Keratinocyte (primary cell): Measurements from ENCODE around the gene PID1. TPM values are rescaled to one million over a fixed set of nuclear protein-coding genes. Genes with fewer than 3 reads are reported as not detected.

ENCODE experiments used
- DNase-seq: peaks from one replicate; pipeline ENCODE4 v3.0.0-alpha.2; 2011; ENCODE audit warnings: low read depth, missing footprints, low spot score
- FAIRE-seq: peaks from 2 replicates; lab custom pipeline; 2011; peaks lifted over from hg19 to GRCh38; lab: Jason Lieb, UNC
- H2AFZ ChIP-seq: 2 replicates; pipeline ENCODE4 v1.6.0; 2012; ENCODE audit warnings: low read length, control low read depth, inconsistent platforms; ENCODE audit not compliant: control insufficient read depth
- H3K27ac ChIP-seq: 2 replicates; pipeline ENCODE4 v1.5.1; 2011; ENCODE audit warnings: low read length; ENCODE audit not compliant: control insufficient read depth, insufficient read depth
- H3K27me3 ChIP-seq: 3 replicates; pipeline ENCODE4 v1.6.0; 2011; ENCODE audit warnings: low read length; ENCODE audit not compliant: control insufficient read depth, insufficient read depth; ENCODE audit errors: extremely low read depth
- H3K36me3 ChIP-seq, 2 experiments: 2 replicates in 1 of 2; 3 replicates in 1 of 2; pipeline ENCODE4 v1.5.1; 2011; ENCODE audit warnings: low read length in 2 of 2, mild to moderate bottlenecking in 1 of 2; ENCODE audit not compliant: control insufficient read depth in 2 of 2, insufficient read depth in 2 of 2; ENCODE audit errors: extremely low read depth in 1 of 2
- H3K4me1 ChIP-seq: 3 replicates; pipeline ENCODE4 v1.5.1; 2011; ENCODE audit warnings: low read length; ENCODE audit not compliant: control insufficient read depth, insufficient read depth; ENCODE audit errors: extremely low read depth
- H3K4me2 ChIP-seq: 3 replicates; pipeline ENCODE4 v1.6.0; 2011; ENCODE audit warnings: low read depth, low read length; ENCODE audit not compliant: control insufficient read depth, insufficient read depth; ENCODE audit errors: extremely low read depth
- H3K4me3 ChIP-seq, 3 experiments: fragments of 200-600 bp in 1 of 3; sonication (generic) in 1 of 3; 2 replicates in 2 of 3; 3 replicates in 1 of 3; pipeline ENCODE4 v1.5.1; 2011 to 2016; ENCODE audit warnings: low read length in 3 of 3, mild to moderate bottlenecking in 3 of 3, control low read depth in 2 of 3, inconsistent platforms in 1 of 3, low read depth in 1 of 3, mixed read lengths in 1 of 3, mixed run types in 1 of 3, moderate library complexity in 1 of 3; ENCODE audit not compliant: control insufficient read depth in 2 of 3, insufficient read depth in 2 of 3; ENCODE audit errors: extremely low read depth in 1 of 3
- H3K79me2 ChIP-seq: 2 replicates; pipeline ENCODE4 v1.6.0; 2012; ENCODE audit warnings: low read length; ENCODE audit not compliant: control insufficient read depth, insufficient read depth
- H3K9ac ChIP-seq: 3 replicates; pipeline ENCODE4 v1.6.0; 2011; ENCODE audit warnings: low read length; ENCODE audit not compliant: control insufficient read depth, insufficient read depth; ENCODE audit errors: extremely low read depth
- H3K9me1 ChIP-seq: 3 replicates; pipeline ENCODE4 v1.6.0; 2011; ENCODE audit warnings: low read length; ENCODE audit not compliant: control insufficient read depth, insufficient read depth; ENCODE audit errors: extremely low read depth
- H3K9me3 ChIP-seq: 2 replicates; pipeline ENCODE4 v1.5.1; 2012; ENCODE audit warnings: low read depth, low read length; ENCODE audit not compliant: control insufficient read depth
- H4K20me1 ChIP-seq: 3 replicates; pipeline ENCODE4 v1.6.0; 2011; ENCODE audit warnings: low read length; ENCODE audit not compliant: control insufficient read depth, insufficient read depth; ENCODE audit errors: extremely low read depth
- EZH2 ChIP-seq: IDR thresholded peaks from one replicate; pipeline ENCODE4 v1.6.1; 2012; ENCODE audit warnings: inconsistent platforms, mild to moderate bottlenecking, low read length, moderate library complexity
- dilution Hi-C: fragments of 300-500 bp; cut with MboI; formaldehyde crosslinking; loops from one replicate; pipeline ENCODE4 v1.7.0; 2020; ENCODE audit warnings: low sequenced_read_pairs; ENCODE audit not compliant: extremely low pct_ligation_motif_present
- polyA plus RNA-seq, 5 experiments: library from polyadenylated mRNA; depleted of rRNA in 3 of 5; stranded (reverse) in 3 of 5; stranded (forward) in 1 of 5; unstranded in 1 of 5; fragments of >200 nt; gene quantifications; 1 replicate in 1 of 5; 2 replicates in 3 of 5; 3 replicates in 1 of 5; pipeline versions ENCODE4 v1.2.1 to v1.2.3, GENCODE V29; 2011 to 2012; ENCODE audit warnings: missing spikeins in 2 of 5, low read depth in 1 of 5, low replicate concordance in 1 of 5
- TF ChIP-seq, protein P1 (sequence below), 3 experiments: IDR thresholded peaks in 1 of 3; conservative IDR thresholded peaks in 1 of 3; optimal IDR thresholded peaks in 1 of 3; 2 replicates in 2 of 3; 3 replicates in 1 of 3; pipeline versions ENCODE3 to v1.5.1; 2011; ENCODE audit warnings: low read length in 3 of 3, mild to moderate bottlenecking in 3 of 3, moderate library complexity in 2 of 3, control low read depth in 1 of 3, inconsistent platforms in 1 of 3; ENCODE audit not compliant: insufficient read depth in 2 of 3; ENCODE audit errors: extremely low read depth in 1 of 3

PID1 gene
- polyA plus RNA-seq, 1 donor (not counting 4 experiments of a cell fraction or from before 2014, with no cell fraction given), result 5.4 TPM

DNA sequence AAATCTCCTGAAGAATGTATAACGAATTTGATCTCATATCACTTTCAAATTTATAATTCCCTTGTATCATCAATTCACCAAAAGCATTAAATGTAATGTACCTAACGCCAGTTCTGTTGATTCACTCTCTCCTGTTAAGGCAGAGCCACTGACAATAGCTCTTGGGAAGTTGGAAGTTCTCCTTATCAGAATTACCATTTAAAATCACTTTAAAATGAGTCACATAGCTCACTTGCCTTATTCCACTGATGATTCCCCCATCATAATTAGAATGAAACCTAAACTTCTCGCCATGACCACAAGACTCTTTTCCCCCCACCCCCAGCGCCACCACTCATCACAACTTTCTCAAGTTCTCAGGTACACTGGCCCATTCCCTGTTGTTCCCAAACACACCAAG lies 117.1 kb downstream of the PID1 start:
- H3K4me3 ChIP-seq, result no peak overlapping the region
- H3K4me1 ChIP-seq, result no peaks in the 10 kb centered on the region
- H3K36me3 ChIP-seq, result no peaks in the 10 kb centered on the region
- dilution Hi-C loops, result no loop called here
- no peak for TF ChIP-seq EZH2
- TF ChIP-seq, protein P1, sequence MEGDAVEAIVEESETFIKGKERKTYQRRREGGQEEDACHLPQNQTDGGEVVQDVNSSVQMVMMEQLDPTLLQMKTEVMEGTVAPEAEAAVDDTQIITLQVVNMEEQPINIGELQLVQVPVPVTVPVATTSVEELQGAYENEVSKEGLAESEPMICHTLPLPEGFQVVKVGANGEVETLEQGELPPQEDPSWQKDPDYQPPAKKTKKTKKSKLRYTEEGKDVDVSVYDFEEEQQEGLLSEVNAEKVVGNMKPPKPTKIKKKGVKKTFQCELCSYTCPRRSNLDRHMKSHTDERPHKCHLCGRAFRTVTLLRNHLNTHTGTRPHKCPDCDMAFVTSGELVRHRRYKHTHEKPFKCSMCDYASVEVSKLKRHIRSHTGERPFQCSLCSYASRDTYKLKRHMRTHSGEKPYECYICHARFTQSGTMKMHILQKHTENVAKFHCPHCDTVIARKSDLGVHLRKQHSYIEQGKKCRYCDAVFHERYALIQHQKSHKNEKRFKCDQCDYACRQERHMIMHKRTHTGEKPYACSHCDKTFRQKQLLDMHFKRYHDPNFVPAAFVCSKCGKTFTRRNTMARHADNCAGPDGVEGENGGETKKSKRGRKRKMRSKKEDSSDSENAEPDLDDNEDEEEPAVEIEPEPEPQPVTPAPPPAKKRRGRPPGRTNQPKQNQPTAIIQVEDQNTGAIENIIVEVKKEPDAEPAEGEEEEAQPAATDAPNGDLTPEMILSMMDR (optimal IDR thresholded peaks at IDR 0.05 in 1 of 3, IDR thresholded peaks at IDR 0.05 in 1 of 3, conservative IDR thresholded peaks at IDR 0.05 in 1 of 3; ENCODE audit: extremely low read depth in 1 of 3, insufficient read depth in 2 of 3, low read length in 3 of 3), result no peak
- FAIRE-seq (no peak), DNase-seq (no peak)
- no peaks in the 10 kb centered on the region for H3K9me1 ChIP-seq
- no peak overlapping the region for H2AFZ ChIP-seq
- H4K20me1 ChIP-seq, result no peaks in the 10 kb centered on the region
- H3K9ac ChIP-seq, result no peak overlapping the region
- no peaks in the 10 kb centered on the region for H3K9me3 ChIP-seq
- no peak overlapping the region for H3K4me2 ChIP-seq
- no peak overlapping the region for H3K27ac ChIP-seq
- no peaks in the 10 kb centered on the region for H3K27me3 ChIP-seq
- H3K79me2 ChIP-seq, result no peaks in the 10 kb centered on the region

DNA sequence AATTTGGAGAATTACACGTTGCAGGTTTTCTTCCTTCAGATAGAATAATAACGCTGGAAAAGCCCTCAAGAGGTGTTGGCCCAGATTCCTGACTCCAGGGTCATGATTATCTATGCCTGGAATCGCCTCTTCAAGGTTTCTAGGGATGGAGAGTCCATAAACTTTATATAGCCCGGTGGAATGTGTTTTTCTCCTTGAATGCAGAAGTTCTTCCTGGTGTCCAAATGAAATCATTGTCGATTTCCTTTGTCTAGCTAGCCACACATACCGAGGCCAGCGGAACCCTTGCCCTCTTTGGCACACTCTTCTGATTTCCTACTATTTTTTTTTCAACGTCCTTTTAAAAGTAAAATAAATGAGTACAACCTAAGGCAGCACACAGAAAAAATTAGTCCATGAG lies 117.8 kb downstream of the PID1 start:
- H3K79me2 ChIP-seq, result no peaks in the 10 kb centered on the region
- H3K36me3 ChIP-seq, result no peaks in the 10 kb centered on the region
- no peak for TF ChIP-seq EZH2
- TF ChIP-seq, protein P1 (optimal IDR thresholded peaks at IDR 0.05 in 1 of 3, IDR thresholded peaks at IDR 0.05 in 1 of 3, conservative IDR thresholded peaks at IDR 0.05 in 1 of 3; ENCODE audit: extremely low read depth in 1 of 3, insufficient read depth in 2 of 3, low read length in 3 of 3), result no peak
- H3K4me2 ChIP-seq, result no peak overlapping the region
- no peaks in the 10 kb centered on the region for H3K9me1 ChIP-seq
- H3K4me3 ChIP-seq, result no peak overlapping the region
- H3K27me3 ChIP-seq, result no peaks in the 10 kb centered on the region
- H3K27ac ChIP-seq, result no peak overlapping the region
- H3K9me3 ChIP-seq, result no peaks in the 10 kb centered on the region
- H3K4me1 ChIP-seq, result no peaks in the 10 kb centered on the region
- no peaks in the 10 kb centered on the region for H4K20me1 ChIP-seq
- dilution Hi-C loops, result no loop called here
- no peak overlapping the region for H3K9ac ChIP-seq
- no peak overlapping the region for H2AFZ ChIP-seq
- DNase-seq, result no peak
- FAIRE-seq, result no peak
